H1 (cell line): Measurements from ENCODE around the gene DUSP3. TPM values are rescaled to one million over a fixed set of nuclear protein-coding genes. Genes with fewer than 3 reads are reported as not detected.

Source experiments
- CTCF ChIA-PET: fragments of 300-600 bp; sonication (Branson Sonifier 250); formaldehyde crosslinking; loops from one replicate; lab custom pipeline; 2021; ENCODE audit not compliant: partially characterized antibody; lab: Charles Lee
- POLR2A ChIA-PET: fragments of 300-600 bp; sonication (Branson Sonifier 250); formaldehyde crosslinking; loops from one replicate; lab custom pipeline; 2021; ENCODE audit warnings: inconsistent platforms; ENCODE audit not compliant: partially characterized antibody; lab: Charles Lee
- DNase-seq, 2 experiments: peaks; one replicate each; pipeline versions ENCODE4 v3.0.0 to v3.0.0-alpha.2; 2010 to 2022; ENCODE audit warnings: low spot score in 2 of 2, low read depth in 1 of 2, mixed read lengths in 1 of 2
- FAIRE-seq: peaks from 2 replicates; lab custom pipeline; 2011; peaks lifted over from hg19 to GRCh38; lab: Jason Lieb, UNC
- H2AFZ ChIP-seq: 2 replicates; pipeline ENCODE4 v1.8.1; 2012; ENCODE audit warnings: low read length, inconsistent platforms
- H2AK5ac ChIP-seq: 2 replicates; pipeline ENCODE4 v1.6.1; 2013; ENCODE audit warnings: low read depth, low read length
- H2BK120ac ChIP-seq: replicated peaks from 2 replicates; pipeline ENCODE3; 2013; ENCODE audit warnings: low read depth, low read length, inconsistent platforms
- H2BK12ac ChIP-seq: 2 replicates; pipeline ENCODE4 v1.6.1; 2013; ENCODE audit warnings: low read depth, low read length
- H2BK15ac ChIP-seq: 2 replicates; pipeline ENCODE4 v1.6.1; 2013; ENCODE audit warnings: low read length
- H2BK20ac ChIP-seq: 2 replicates; pipeline ENCODE4 v1.6.1; 2013; ENCODE audit warnings: low read length
- H2BK5ac ChIP-seq: 2 replicates; pipeline ENCODE4 v1.6.1; 2013; ENCODE audit warnings: low read depth, low read length
- H3K14ac ChIP-seq: 2 replicates; pipeline ENCODE4 v1.6.1; 2013; ENCODE audit warnings: inconsistent platforms; ENCODE audit not compliant: insufficient read length
- H3K18ac ChIP-seq: 2 replicates; pipeline ENCODE4 v1.6.1; 2013; ENCODE audit warnings: low read length; ENCODE audit errors: extremely low read depth
- H3K23ac ChIP-seq: 2 replicates; pipeline ENCODE4 v1.6.1; 2013; ENCODE audit warnings: inconsistent platforms; ENCODE audit not compliant: insufficient read length
- H3K23me2 ChIP-seq: 2 replicates; pipeline ENCODE4 v1.6.1; 2013; ENCODE audit warnings: low read depth, low read length
- H3K27ac ChIP-seq: 2 replicates; pipeline ENCODE4 v1.6.1; 2011; ENCODE audit warnings: low read depth, low read length, inconsistent platforms
- H3K27me3 ChIP-seq, 4 experiments: replicated peaks in 1 of 4; 1 replicate in 1 of 4; 2 replicates in 3 of 4; pipeline versions ENCODE4 v1.6.1 to v1.8.1; 2011 to 2013; ENCODE audit warnings: low read length in 3 of 4, mild to moderate bottlenecking in 3 of 4, inconsistent platforms in 2 of 4, mixed read lengths in 2 of 4, moderate library complexity in 1 of 4; ENCODE audit not compliant: control insufficient read depth in 3 of 4, insufficient read depth in 3 of 4; ENCODE audit errors: extremely low read depth in 1 of 4
- H3K36me3 ChIP-seq, 4 experiments: 2 replicates each; pipeline versions ENCODE4 v1.6.1 to v1.8.1; 2011 to 2013; ENCODE audit warnings: mild to moderate bottlenecking in 4 of 4, low read length in 3 of 4, moderate library complexity in 2 of 4, control low read depth in 1 of 4, inconsistent platforms in 1 of 4; ENCODE audit not compliant: insufficient read depth in 4 of 4, control insufficient read depth in 2 of 4
- H3K4ac ChIP-seq: replicated peaks from 2 replicates; pipeline ENCODE3; 2013; ENCODE audit warnings: low read length, low read depth, mixed read lengths, inconsistent platforms; ENCODE audit not compliant: insufficient read length
- H3K4me1 ChIP-seq, 4 experiments: replicated peaks in 1 of 4; 1 replicate in 1 of 4; 2 replicates in 3 of 4; pipeline versions ENCODE4 v1.6.1 to v1.8.1; 2011 to 2013; ENCODE audit warnings: low read length in 3 of 4, inconsistent platforms in 2 of 4, mixed read lengths in 1 of 4; ENCODE audit not compliant: insufficient read depth in 4 of 4, control insufficient read depth in 3 of 4
- H3K4me2 ChIP-seq, 2 experiments: 2 replicates each; pipeline versions ENCODE4 v1.6.1 to v1.8.1; 2011 to 2013; ENCODE audit warnings: low read depth in 2 of 2, low read length in 2 of 2, control low read depth in 1 of 2, inconsistent platforms in 1 of 2, mild to moderate bottlenecking in 1 of 2; ENCODE audit not compliant: insufficient read depth in 1 of 2
- H3K4me3 ChIP-seq, 4 experiments: fragments of 200-600, 300-600 bp in 1 of 4; sonication (generic), shearing (Covaris generic), sonication (Bioruptor Twin) in 1 of 4; 2 replicates each; pipeline versions ENCODE4 v1.5.1 to v1.8.1; 2011 to 2016; ENCODE audit warnings: low read length in 4 of 4, low read depth in 3 of 4, control low read depth in 2 of 4, inconsistent platforms in 2 of 4, mild to moderate bottlenecking in 2 of 4, mixed read lengths in 1 of 4, moderate library complexity in 1 of 4; ENCODE audit not compliant: insufficient read depth in 2 of 4; ENCODE audit errors: extremely low read depth in 1 of 4
- H3K56ac ChIP-seq: replicated peaks from 2 replicates; pipeline ENCODE3; 2013; ENCODE audit warnings: low read depth, mild to moderate bottlenecking, mixed read lengths, low read length, inconsistent platforms; ENCODE audit not compliant: insufficient read length
- H3K79me1 ChIP-seq: 2 replicates; pipeline ENCODE4 v1.6.1; 2013; ENCODE audit warnings: low read depth, low read length, control low read depth
- H3K79me2 ChIP-seq, 2 experiments: 2 replicates each; pipeline versions ENCODE4 v1.6.1 to v1.8.1; 2012 to 2013; ENCODE audit warnings: low read length in 2 of 2, mild to moderate bottlenecking in 2 of 2, inconsistent platforms in 1 of 2; ENCODE audit not compliant: insufficient read depth in 2 of 2, control insufficient read depth in 1 of 2
- H3K9ac ChIP-seq, 4 experiments: replicated peaks in 1 of 4; 1 replicate in 1 of 4; 2 replicates in 3 of 4; pipeline versions ENCODE4 v1.6.1 to v1.8.1; 2011 to 2013; ENCODE audit warnings: low read depth in 3 of 4, low read length in 3 of 4, control low read depth in 2 of 4, mild to moderate bottlenecking in 2 of 4, moderate library complexity in 2 of 4, inconsistent platforms in 1 of 4; ENCODE audit errors: extremely low read depth in 1 of 4
- H3K9me3 ChIP-seq, 2 experiments: 2 replicates each; pipeline versions ENCODE4 v1.6.1 to v1.8.1; 2012 to 2013; ENCODE audit warnings: mild to moderate bottlenecking in 2 of 2, moderate library complexity in 2 of 2, control low read depth in 1 of 2, inconsistent platforms in 1 of 2, low read depth in 1 of 2, low read length in 1 of 2, mixed read lengths in 1 of 2; ENCODE audit not compliant: insufficient read depth in 2 of 2
- H4K20me1 ChIP-seq, 2 experiments: replicated peaks in 1 of 2; 2 replicates each; pipeline versions ENCODE3 to v1.8.1; 2011 to 2013; ENCODE audit warnings: inconsistent platforms in 2 of 2, low read length in 2 of 2, mild to moderate bottlenecking in 1 of 2; ENCODE audit not compliant: insufficient read depth in 2 of 2, control insufficient read depth in 1 of 2
- H4K5ac ChIP-seq: 2 replicates; pipeline ENCODE4 v1.6.1; 2013; ENCODE audit warnings: low read length, low read depth, mixed read lengths, inconsistent platforms; ENCODE audit not compliant: insufficient read length
- H4K8ac ChIP-seq: 2 replicates; pipeline ENCODE4 v1.8.0; 2013; ENCODE audit warnings: mild to moderate bottlenecking, moderate library complexity, low read length, inconsistent platforms; ENCODE audit not compliant: insufficient read depth; ENCODE audit errors: extremely low read depth
- H4K91ac ChIP-seq: replicated peaks from 2 replicates; pipeline ENCODE3; 2013; ENCODE audit warnings: low read length, mixed read lengths, inconsistent platforms; ENCODE audit not compliant: insufficient read length
- CEBPB ChIP-seq: IDR thresholded peaks from 2 replicates; pipeline ENCODE4 v1.6.1; 2012; ENCODE audit warnings: low read depth, low read length
- GABPA ChIP-seq: IDR thresholded peaks from 2 replicates; pipeline ENCODE4 v1.6.1; 2011; ENCODE audit warnings: mild to moderate bottlenecking, low read length, moderate library complexity, borderline replicate concordance; ENCODE audit not compliant: insufficient read depth
- JUN ChIP-seq: IDR thresholded peaks from 2 replicates; pipeline ENCODE4 v1.6.1; 2011; ENCODE audit warnings: low read depth, mild to moderate bottlenecking, improper control_type of control experiment, low read length
- JUND ChIP-seq: IDR thresholded peaks from 2 replicates; pipeline ENCODE4 v1.6.1; 2011; ENCODE audit warnings: mild to moderate bottlenecking, improper control_type of control experiment, low read length
- KDM4A ChIP-seq: IDR thresholded peaks from one replicate; pipeline ENCODE4 v1.7.1; 2012; ENCODE audit warnings: low read depth, mild to moderate bottlenecking, moderate library complexity, low read length, inconsistent platforms; ENCODE audit not compliant: severe bottlenecking
- KDM5A ChIP-seq: fragments of 200-600 bp; IDR thresholded peaks from 2 replicates; pipeline ENCODE4 v1.7.1; 2012; ENCODE audit warnings: mild to moderate bottlenecking, low read length, inconsistent platforms, mixed read lengths
- NRF1 ChIP-seq: IDR thresholded peaks from 2 replicates; pipeline ENCODE4 v1.6.1; 2011; ENCODE audit warnings: mild to moderate bottlenecking, low read depth, low read length, improper control_type of control experiment
- POLR2AphosphoS5 ChIP-seq: IDR thresholded peaks from 2 replicates; pipeline ENCODE4 v1.6.1; 2011; ENCODE audit warnings: low read depth, low read length
- RFX5 ChIP-seq: IDR thresholded peaks from 2 replicates; pipeline ENCODE4 v1.6.1; 2011; ENCODE audit warnings: low read depth, low read length, improper control_type of control experiment, borderline replicate concordance
- RXRA ChIP-seq: IDR thresholded peaks from 2 replicates; pipeline ENCODE4 v1.6.1; 2011; ENCODE audit warnings: low read depth, mild to moderate bottlenecking, low read length, moderate library complexity; ENCODE audit not compliant: insufficient read depth
- TEAD4 ChIP-seq: IDR thresholded peaks from 2 replicates; pipeline ENCODE4 v1.6.1; 2012; ENCODE audit warnings: low read depth, low read length, inconsistent platforms, mixed read lengths
- WGBS, 2 experiments: shearing (Covaris generic) in 1 of 2; methylation state at CpG; one replicate each; pipeline versions ENCODE4 v1.1.6 to v1.1.7; 2013 to 2015; ENCODE audit warnings: low lambda C conversion rate in 2 of 2, mixed read lengths in 2 of 2, inconsistent platforms in 1 of 2, low coverage in 1 of 2, missing lambda C conversion rate in 1 of 2; ENCODE audit not compliant: insufficient replicate concordance in 2 of 2, insufficient coverage in 1 of 2, insufficient read length in 1 of 2; ENCODE audit errors: extremely low coverage in 1 of 2, missing lambda C conversion rate in 1 of 2; 5-methylcytosine and 5-hydroxymethylcytosine counted together
- polyA plus RNA-seq, 7 experiments: library from polyadenylated mRNA; depleted of rRNA in 3 of 7; stranded (reverse) in 5 of 7; unstranded in 2 of 7; fragments of >200 nt in 5 of 7; fragments of 200-250 nt in 2 of 7; gene quantifications; 1 replicate in 5 of 7; 2 replicates in 1 of 7; 4 replicates in 1 of 7; pipeline versions ENCODE4 v1.2.1 to v1.2.3, GENCODE V29; 2011 to 2013; ENCODE audit warnings: missing spikeins in 2 of 7, mixed read lengths in 2 of 7
- total RNA-seq: library from RNA; stranded (reverse); fragmentation: NEBNext Ultra II Directional; extraction: Animal tissue kit (Norgen Biotek cat#: 25700); gene quantifications from 2 replicates; pipeline ENCODE4 v1.2.1, GENCODE V29; 2021
- TF ChIP-seq, protein P1 (sequence below): IDR thresholded peaks from 2 replicates; pipeline ENCODE4 v1.6.1; 2012; ENCODE audit warnings: inconsistent platforms

Gene DUSP3
- total and polyA plus RNA-seq, 2 of the 8 experiments (the other 6 are each of a cell fraction or from before 2014, with no cell fraction given) = 15.1 to 21.2 TPM

DNA sequence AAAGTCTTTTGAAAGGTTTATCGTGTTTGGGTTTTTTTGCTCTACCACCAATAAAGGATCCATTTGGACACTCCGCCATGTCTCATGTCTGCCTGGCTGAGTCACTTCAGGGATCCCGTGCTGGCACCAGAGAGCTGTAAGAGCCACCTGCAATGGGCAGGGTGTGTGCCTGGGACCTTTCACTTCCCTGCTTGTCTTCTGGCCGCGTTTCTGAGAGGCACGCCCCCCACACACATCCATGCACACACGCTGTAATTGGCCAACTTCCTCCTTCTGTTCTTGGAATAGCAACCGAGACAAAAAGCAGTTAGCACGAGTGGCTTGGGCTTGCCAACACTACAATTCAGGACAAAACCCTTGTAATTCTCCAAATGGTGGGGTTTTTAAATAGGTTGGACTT, 10.4 kb downstream of the DUSP3 start:
- WGBS, 2 experiments = 87% methylated on average over 9 of the region's 9 CpGs; no CpG with 5 or more reads in 1 of the 2 experiments
- Histone ChIP-seq H3K9me3 (no peaks in the 10 kb centered on the region), H3K9ac (no peak overlapping the region), H3K4me3 (no peak overlapping the region), H3K36me3 (peaks cover 3 to 21% (median 8%) of the 10 kb centered on the region in 4 experiments; a peak in 5 of 8 replicates), H2BK15ac (no peak overlapping the region), H3K27ac (no peak overlapping the region), H3K23me2 (no peaks in the 10 kb centered on the region), H2BK12ac (no peak overlapping the region), H3K27me3 (no peaks in the 10 kb centered on the region), H2AFZ (no peak overlapping the region), H4K5ac (no peak overlapping the region), H2BK120ac (no peak overlapping the region), H4K91ac (no peak overlapping the region), H3K23ac (no peak overlapping the region), H3K4me1 (no peaks in the 10 kb centered on the region), H2BK5ac (no peak overlapping the region), H3K4ac (no peak overlapping the region), H4K20me1 (no peaks in the 10 kb centered on the region), H3K14ac (no peak overlapping the region), H4K8ac (no peak overlapping the region), H2BK20ac (no peak overlapping the region), H2AK5ac (no peak overlapping the region), H3K18ac (no peak overlapping the region), H3K4me2 (no peak overlapping the region), H3K79me1 (no peaks in the 10 kb centered on the region; the same call in 1 of the 2 replicates), H3K56ac (no peak overlapping the region), H3K79me2 (no peaks in the 10 kb centered on the region)
- TF ChIP-seq KDM5A = no peak
- TF ChIP-seq RFX5 = no peak
- TF ChIP-seq JUND = no peak
- no peak for TF ChIP-seq RXRA
- no peak for TF ChIP-seq TEAD4
- TF ChIP-seq, protein P1, sequence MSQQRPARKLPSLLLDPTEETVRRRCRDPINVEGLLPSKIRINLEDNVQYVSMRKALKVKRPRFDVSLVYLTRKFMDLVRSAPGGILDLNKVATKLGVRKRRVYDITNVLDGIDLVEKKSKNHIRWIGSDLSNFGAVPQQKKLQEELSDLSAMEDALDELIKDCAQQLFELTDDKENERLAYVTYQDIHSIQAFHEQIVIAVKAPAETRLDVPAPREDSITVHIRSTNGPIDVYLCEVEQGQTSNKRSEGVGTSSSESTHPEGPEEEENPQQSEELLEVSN = no peak
- no peak for TF ChIP-seq CEBPB
- TF ChIP-seq KDM4A = no peak
- no peak for TF ChIP-seq POLR2AphosphoS5
- no peak for TF ChIP-seq NRF1
- TF ChIP-seq JUN = no peak
- TF ChIP-seq GABPA = no peak
- DNase-seq (no peak), FAIRE-seq (no peak)
- ChIA-PET POLR2A (interaction anchor here (1.4 kb wide), 1 partner anchor 9 kb away, joined by 3 read pairs; no protein-coding TSS in a partner anchor), CTCF (interaction anchor here (1.1 to 15.3 kb wide), 11 partner anchors 18 to 193 kb away, joined by 3 to 220 read pairs (median 13); partner anchors contain the start of gene CD300LG)
